T-helper 1 cell (primary cell): Measurements from ENCODE around the gene DENND5B.
"Not testable (repeated sequence)": the region's sequence is repeated elsewhere in the genome, so short reads cannot be mapped to it uniquely, and the experiment has no call there.

Experiments
- DNase-seq, 5 donors: peaks; one replicate each; pipeline ENCODE4 v3.0.0-alpha.2; 2012 to 2020

DENND5B gene

GRCh38 chr12:31501014-31501413, 89.9 kb downstream of the DENND5B start:
- DNase-seq, result not testable (repeated sequence)

- no peak for DNase-seq
Measured at GRCh38 chr12:31499567-31499966, 91.4 kb downstream of the DENND5B start.

GRCh38 chr12:31498424-31498823, 92.5 kb downstream of the DENND5B start:
- DNase-seq, result no peak

GRCh38 chr12:31496257-31496656, 94.7 kb downstream of the DENND5B start:
- DNase-seq, result no peak

GRCh38 chr12:31494455-31494854, 96.5 kb downstream of the DENND5B start:
- DNase-seq, result no peak

- no peak for DNase-seq
Measured at GRCh38 chr12:31492599-31493196, 98.2 kb downstream of the DENND5B start.

- DNase-seq, result no peak
Measured at GRCh38 chr12:31491841-31492598, 98.9 kb downstream of the DENND5B start.

- no peak for DNase-seq
Measured at GRCh38 chr12:31491241-31491794, 99.6 kb downstream of the DENND5B start.

- no peak for DNase-seq
Measured at GRCh38 chr12:31488737-31489338, 102.1 kb downstream of the DENND5B start.

- DNase-seq, result no peak
Measured at GRCh38 chr12:31485571-31485970, 105.4 kb downstream of the DENND5B start.

GRCh38 chr12:31482816-31483215, 108.1 kb downstream of the DENND5B start:
- DNase-seq, result no peak

- no peak for DNase-seq
Measured at GRCh38 chr12:31481415-31481814, 109.5 kb downstream of the DENND5B start.

- no peak for DNase-seq
Measured at GRCh38 chr12:31479516-31480210, 111.3 kb downstream of the DENND5B start.

GRCh38 chr12:31478898-31479297, 112.0 kb downstream of the DENND5B start:
- no peak for DNase-seq

- no peak for DNase-seq
Measured at GRCh38 chr12:31478425-31478824, 112.5 kb downstream of the DENND5B start.

GRCh38 chr12:31477687-31478086, 113.2 kb downstream of the DENND5B start:
- no peak for DNase-seq

- DNase-seq, result no peak
Measured at GRCh38 chr12:31476437-31476836, 114.5 kb downstream of the DENND5B start.

GRCh38 chr12:31475610-31476009, 115.3 kb downstream of the DENND5B start:
- not testable (repeated sequence) for DNase-seq

- DNase-seq, result no peak
Measured at GRCh38 chr12:31474751-31475150, 116.2 kb downstream of the DENND5B start.

GRCh38 chr12:31471823-31472222, 119.1 kb downstream of the DENND5B start:
- no peak for DNase-seq

- DNase-seq, result no peak
Measured at GRCh38 chr12:31471051-31471450, 119.9 kb downstream of the DENND5B start.

GRCh38 chr12:31470459-31470858, 120.5 kb downstream of the DENND5B start:
- no peak for DNase-seq

- no peak for DNase-seq
Measured at GRCh38 chr12:31466768-31467167, 124.2 kb downstream of the DENND5B start.
